IMR-90 (cell line): ENCODE results near the gene SNX30. TPM values are rescaled to one million over a fixed set of nuclear protein-coding genes. Genes with fewer than 3 reads are reported as not detected.

Experiments used
- ATAC-seq: fragments of 200-7000 bp; cut with Tn5 transposase; 2 replicates; pipeline ENCODE4 v1.9.1; 2020; ENCODE audit warnings: low read depth, mild to moderate bottlenecking, moderate library complexity
- BruUV-seq: library from RNA; stranded (reverse); fragments of 400-500 nt; replicated peaks from 2 replicates; lab custom pipeline; 2021; lab: Mats Ljungman, UMichigan
- CTCF ChIA-PET: fragments of 300-600 bp; formaldehyde crosslinking; extraction: SDS; loops from one replicate; lab custom pipeline; 2021; ENCODE audit warnings: antibody characterized with exemption; lab: Yijun Ruan, JAX
- POLR2A ChIA-PET: fragments of 300-600 bp; sonication (Branson Sonifier 250); formaldehyde crosslinking; loops from one replicate; lab custom pipeline; 2022; ENCODE audit warnings: antibody characterized with exemption; ENCODE audit not compliant: unreplicated experiment; lab: Charles Lee
- DNase-seq: peaks from one replicate; pipeline ENCODE4 v3.0.0; 2013
- H2AFZ ChIP-seq: replicated peaks from 2 replicates; pipeline ENCODE3; 2013; ENCODE audit warnings: low read length, mild to moderate bottlenecking; ENCODE audit not compliant: poor library complexity
- H2AK5ac ChIP-seq: 2 replicates; pipeline ENCODE4 v1.6.1; 2013; ENCODE audit warnings: low read depth, low read length, inconsistent platforms
- H2AK9ac ChIP-seq: replicated peaks from 2 replicates; pipeline ENCODE3; 2013; ENCODE audit warnings: mild to moderate bottlenecking, low read depth, low read length, moderate library complexity; ENCODE audit not compliant: poor library complexity
- H2BK120ac ChIP-seq: 2 replicates; pipeline ENCODE4 v1.6.1; 2013; ENCODE audit warnings: low read depth, low read length, inconsistent platforms
- H2BK15ac ChIP-seq: 3 replicates; pipeline ENCODE4 v1.6.1; 2013; ENCODE audit warnings: low read depth, low read length, inconsistent platforms
- H2BK20ac ChIP-seq: 2 replicates; pipeline ENCODE4 v1.6.1; 2013; ENCODE audit warnings: low read depth, mild to moderate bottlenecking, inconsistent platforms, low read length, moderate library complexity
- H2BK5ac ChIP-seq: 2 replicates; pipeline ENCODE4 v1.6.1; 2013; ENCODE audit warnings: mild to moderate bottlenecking, low read depth, low read length, inconsistent platforms; ENCODE audit not compliant: poor library complexity, severe bottlenecking
- H3K14ac ChIP-seq: replicated peaks from 2 replicates; pipeline ENCODE4 v1.6.1; 2013; ENCODE audit warnings: low read depth, low read length, inconsistent platforms
- H3K18ac ChIP-seq: 2 replicates; pipeline ENCODE4 v1.6.1; 2013; ENCODE audit warnings: low read depth, low read length, control low read depth
- H3K23ac ChIP-seq: 2 replicates; pipeline ENCODE4 v1.6.1; 2013; ENCODE audit warnings: low read depth, low read length, inconsistent platforms
- H3K27ac ChIP-seq: 2 replicates; pipeline ENCODE4 v1.5.1; 2013; ENCODE audit warnings: mild to moderate bottlenecking, control low read depth, low read length; ENCODE audit not compliant: insufficient read depth
- H3K27me3 ChIP-seq: 2 replicates; pipeline ENCODE4 v1.6.1; 2013; ENCODE audit warnings: low read length; ENCODE audit not compliant: control insufficient read depth, insufficient read depth
- H3K36me3 ChIP-seq: 2 replicates; pipeline ENCODE4 v1.6.1; 2013; ENCODE audit warnings: low read length, mixed read lengths; ENCODE audit not compliant: control insufficient read depth, insufficient read depth
- H3K4ac ChIP-seq: 2 replicates; pipeline ENCODE4 v1.6.1; 2013; ENCODE audit warnings: low read depth, low read length, inconsistent platforms
- H3K4me1 ChIP-seq: 2 replicates; pipeline ENCODE4 v1.6.1; 2013; ENCODE audit warnings: low read length, mixed read lengths; ENCODE audit not compliant: control insufficient read depth, insufficient read depth
- H3K4me2 ChIP-seq: 2 replicates; pipeline ENCODE4 v1.6.1; 2013; ENCODE audit warnings: low read depth, mild to moderate bottlenecking, control low read depth, low read length, moderate library complexity
- H3K4me3 ChIP-seq: 2 replicates; pipeline ENCODE4 v1.5.1; 2013; ENCODE audit warnings: low read depth, mild to moderate bottlenecking, control low read depth, low read length, moderate library complexity; ENCODE audit not compliant: insufficient read depth
- H3K56ac ChIP-seq: 2 replicates; pipeline ENCODE4 v1.6.1; 2013; ENCODE audit warnings: low read length, inconsistent platforms; ENCODE audit not compliant: insufficient read depth; ENCODE audit errors: extremely low read depth
- H3K79me1 ChIP-seq, 2 experiments: 2 replicates each; pipeline ENCODE4 v1.6.1; 2013; ENCODE audit warnings: low read length in 2 of 2, inconsistent platforms in 1 of 2, low read depth in 1 of 2
- H3K9ac ChIP-seq: 2 replicates; pipeline ENCODE4 v1.6.1; 2013; ENCODE audit warnings: low read depth, low read length, control low read depth
- H3K9me1 ChIP-seq: 2 replicates; pipeline ENCODE4 v1.6.1; 2013; ENCODE audit warnings: low read length, inconsistent platforms; ENCODE audit not compliant: insufficient read depth
- H3K9me3 ChIP-seq: 2 replicates; pipeline ENCODE4 v1.6.1; 2013; ENCODE audit warnings: low read length; ENCODE audit not compliant: control insufficient read depth, insufficient read depth
- H4K20me1 ChIP-seq: 2 replicates; pipeline ENCODE4 v1.6.1; 2013; ENCODE audit warnings: low read length, inconsistent platforms; ENCODE audit not compliant: insufficient read depth
- H4K5ac ChIP-seq: 2 replicates; pipeline ENCODE4 v1.6.1; 2013; ENCODE audit warnings: mild to moderate bottlenecking, low read depth, low read length, control low read depth
- H4K8ac ChIP-seq, 2 experiments: 2 replicates each; pipeline ENCODE4 v1.6.1; 2013; ENCODE audit warnings: low read depth in 2 of 2, low read length in 2 of 2, control low read depth in 1 of 2, inconsistent platforms in 1 of 2
- H4K91ac ChIP-seq: 2 replicates; pipeline ENCODE4 v1.6.1; 2013; ENCODE audit warnings: low read depth, low read length, inconsistent platforms; ENCODE audit not compliant: insufficient read depth
- BHLHE40 ChIP-seq: fragments of 150-350 bp; IDR thresholded peaks from 2 replicates; pipeline ENCODE4 v1.6.1; 2016; ENCODE audit warnings: mild to moderate bottlenecking, low read depth, low read length
- CHD1 ChIP-seq: IDR thresholded peaks from 2 replicates; pipeline ENCODE4 v1.6.1; 2012; ENCODE audit warnings: low read depth, low read length, improper control_type of control experiment
- FOS ChIP-seq: fragments of 150-350 bp; IDR thresholded peaks from 2 replicates; pipeline ENCODE4 v1.6.1; 2016; ENCODE audit warnings: low read depth, low read length
- NFE2L2 ChIP-seq: fragments of 150-350 bp; IDR thresholded peaks from 2 replicates; pipeline ENCODE4 v1.6.1; 2016; ENCODE audit warnings: low read depth, mild to moderate bottlenecking, low read length
- POLR2A ChIP-seq: IDR thresholded peaks from 2 replicates; pipeline ENCODE4 v1.6.1; 2012; ENCODE audit warnings: mild to moderate bottlenecking, low read depth, low read length
- dilution Hi-C: fragments of 300-500 bp; cut with HindIII; formaldehyde crosslinking; loops from one replicate; pipeline ENCODE4 v1.14.3; 2018; ENCODE audit warnings: low sequenced_read_pairs; ENCODE audit not compliant: unreplicated experiment
- in situ Hi-C: fragments of 300-500 bp; cut with MboI; formaldehyde crosslinking; loops from 3 replicates; pipeline ENCODE4 v1.14.3; 2019; ENCODE audit warnings: low sequenced_read_pairs, inconsistent platforms, mixed read lengths
- intact Hi-C: fragments of 100-400 bp; cut with micrococcal nuclease; formaldehyde crosslinking; loops from 2 replicates; pipeline ENCODE4 v1.10.0; 2022
- polyA plus RNA-seq, 3 experiments: library from polyadenylated mRNA; depleted of rRNA; stranded (reverse); fragments of >200 nt; gene quantifications; 2 replicates each; pipeline ENCODE4 v1.2.3, GENCODE V29; 2012; ENCODE audit warnings: low replicate concordance in 1 of 3
- total RNA-seq: library from RNA; depleted of rRNA; stranded (reverse); fragments of >200 nt; gene quantifications from 2 replicates; pipeline ENCODE4 v1.2.3, GENCODE V29; 2012
- TF ChIP-seq, protein P1 (sequence below): fragments of 150-350 bp; IDR thresholded peaks from 2 replicates; pipeline ENCODE4 v1.6.1; 2017; ENCODE audit warnings: mild to moderate bottlenecking, antibody characterized with exemption, low read length, low read depth

Gene SNX30
- total and polyA plus RNA-seq, 2 of the 4 experiments (the other 2 are of a cell fraction), result 8.0 to 18.8 TPM

- TF ChIP-seq, protein P1, sequence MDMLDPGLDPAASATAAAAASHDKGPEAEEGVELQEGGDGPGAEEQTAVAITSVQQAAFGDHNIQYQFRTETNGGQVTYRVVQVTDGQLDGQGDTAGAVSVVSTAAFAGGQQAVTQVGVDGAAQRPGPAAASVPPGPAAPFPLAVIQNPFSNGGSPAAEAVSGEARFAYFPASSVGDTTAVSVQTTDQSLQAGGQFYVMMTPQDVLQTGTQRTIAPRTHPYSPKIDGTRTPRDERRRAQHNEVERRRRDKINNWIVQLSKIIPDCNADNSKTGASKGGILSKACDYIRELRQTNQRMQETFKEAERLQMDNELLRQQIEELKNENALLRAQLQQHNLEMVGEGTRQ, result no peak
- TF ChIP-seq BHLHE40, result no peak
Measured at GRCh38 chr9:112774006-112774996, 23.7 kb downstream of the SNX30 start (continued).

DNA sequence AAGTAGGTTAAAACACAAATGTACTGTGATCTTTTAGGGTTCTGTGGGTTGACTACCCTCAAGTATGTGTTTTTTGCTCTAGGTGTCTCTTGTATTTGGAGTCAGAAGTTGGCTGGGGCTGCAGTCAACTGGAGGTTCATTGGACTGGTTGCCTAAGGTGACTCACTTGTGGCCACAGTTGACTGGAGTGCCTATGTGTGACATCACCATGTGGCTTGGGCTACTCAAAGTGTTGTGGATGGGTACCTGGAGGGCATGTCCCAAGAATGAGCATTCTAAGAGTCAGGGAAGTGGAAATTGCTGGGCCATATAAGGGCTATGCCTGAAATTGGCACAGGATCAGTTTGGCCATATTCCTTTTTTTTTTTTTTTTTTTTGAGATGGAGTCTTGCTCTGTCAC is 27.4 kb downstream of the SNX30 start:
- Histone ChIP-seq H4K5ac (no peak overlapping the region), H3K9ac (no peak overlapping the region), H2BK20ac (no peak overlapping the region), H2AFZ (no peak overlapping the region), H3K9me1 (peaks cover 6% of the 10 kb centered on the region; the same call in 1 of the 2 replicates), H4K91ac (no peak overlapping the region), H3K14ac (no peak overlapping the region), H2BK120ac (no peak overlapping the region), H3K27ac (no peak overlapping the region), H3K9me3 (no peaks in the 10 kb centered on the region), H3K4me1 (peaks cover 1% of the 10 kb centered on the region; the same call in 1 of the 2 replicates), H2BK15ac (no peak overlapping the region), H2AK9ac (no peak overlapping the region), H3K27me3 (no peaks in the 10 kb centered on the region), H3K79me1 (peaks cover 11 to 42% of the 10 kb centered on the region in 2 experiments), H3K23ac (no peak overlapping the region), H3K36me3 (no peaks in the 10 kb centered on the region), H4K20me1 (peaks cover 34% of the 10 kb centered on the region), H2BK5ac (no peak overlapping the region), H3K4me3 (no peak overlapping the region), H3K18ac (no peak overlapping the region), H2AK5ac (no peak overlapping the region), H3K56ac (no peak overlapping the region), H3K4me2 (no peak overlapping the region), H4K8ac (no peak overlapping the region), H3K4ac (no peak overlapping the region)
- in situ Hi-C loops, result no loop called here
- TF ChIP-seq POLR2A, result no peak
- no peak for TF ChIP-seq FOS
- no peak for TF ChIP-seq CHD1
- TF ChIP-seq, protein P1, result no peak
- TF ChIP-seq NFE2L2, result no peak
- BruUV-seq, result no TSS peak
- intact Hi-C loops, result no loop called here
- no peak; the same call in 1 of the 2 replicates for ATAC-seq
- POLR2A ChIA-PET, result no interaction called here
- peak; percentile 38 for DNase-seq
- CTCF ChIA-PET, result interaction anchor here (0.7 kb wide), 1 partner anchor 988 kb away, joined by 4 read pairs; no protein-coding TSS in a partner anchor
- dilution Hi-C loops, result no loop called here
